ENCODE data around the gene DNAH1.
"Not testable (repeated sequence)": the region's sequence is repeated elsewhere in the genome, so short reads cannot be mapped to it uniquely, and the experiment has no call there.

DNAH1 gene

DNA sequence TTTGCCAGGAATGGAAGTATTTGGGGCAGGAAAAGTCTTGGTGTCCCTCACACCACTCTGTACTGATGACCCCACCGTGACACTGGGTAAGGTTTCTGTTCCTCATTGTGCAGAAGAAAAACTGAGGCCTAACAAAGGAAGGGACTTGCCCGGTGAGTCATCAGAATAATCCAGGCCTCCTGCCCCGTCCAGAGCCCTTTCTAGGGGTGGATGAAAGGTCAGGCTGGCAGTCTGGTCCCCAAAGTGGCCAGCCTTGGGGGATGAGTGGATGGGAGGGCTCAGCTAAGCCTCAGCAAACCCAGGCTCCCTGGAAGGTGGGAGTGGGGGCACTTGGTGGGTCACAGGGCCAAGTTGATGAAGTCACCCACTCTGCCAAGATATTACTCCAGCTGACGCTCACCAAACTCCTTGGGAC is 2.3 kb upstream of the DNAH1 start:
- no peak for DNase-seq

DNA sequence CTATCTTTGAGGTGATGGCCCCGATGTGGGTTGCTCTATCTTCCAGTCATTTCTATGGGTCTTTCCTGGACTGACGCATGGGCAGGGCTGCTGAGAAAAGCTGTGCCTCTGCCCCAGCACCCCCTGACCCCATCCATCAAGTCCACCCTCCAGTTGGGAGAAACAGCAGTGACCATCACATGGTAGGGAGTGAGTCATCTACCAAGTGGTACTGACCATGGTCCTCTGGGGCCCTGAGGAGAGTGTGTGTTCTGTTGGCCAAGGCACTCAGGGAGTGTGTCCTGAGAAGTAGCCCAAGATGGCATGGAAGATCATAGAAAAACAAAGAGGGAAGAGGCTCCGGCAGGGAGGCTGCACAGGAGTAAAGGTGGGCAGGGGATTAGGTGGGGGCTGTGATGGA is 1.6 kb upstream of the DNAH1 start:
- no peak for DNase-seq

DNA sequence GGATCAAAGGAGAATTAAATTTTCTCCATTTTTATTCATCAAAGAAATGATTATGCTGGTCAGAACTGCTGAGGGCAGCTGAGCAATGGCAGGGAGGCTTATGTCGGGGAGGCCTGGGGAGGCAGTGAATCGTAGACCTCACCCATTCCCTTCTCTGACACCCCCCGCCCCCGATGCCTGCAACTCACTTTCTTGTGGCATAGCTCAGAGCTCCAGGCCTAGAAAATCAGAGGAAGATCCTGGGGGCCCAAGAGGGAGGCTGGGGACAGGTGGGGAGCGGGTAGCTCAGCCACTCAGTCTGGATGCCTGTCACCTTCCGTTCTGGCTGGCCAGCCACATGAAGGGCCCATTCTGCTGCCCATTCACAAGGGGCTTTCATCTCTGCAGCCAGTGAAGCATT is 1.1 kb upstream of the DNAH1 start:
- no peak for DNase-seq

DNA sequence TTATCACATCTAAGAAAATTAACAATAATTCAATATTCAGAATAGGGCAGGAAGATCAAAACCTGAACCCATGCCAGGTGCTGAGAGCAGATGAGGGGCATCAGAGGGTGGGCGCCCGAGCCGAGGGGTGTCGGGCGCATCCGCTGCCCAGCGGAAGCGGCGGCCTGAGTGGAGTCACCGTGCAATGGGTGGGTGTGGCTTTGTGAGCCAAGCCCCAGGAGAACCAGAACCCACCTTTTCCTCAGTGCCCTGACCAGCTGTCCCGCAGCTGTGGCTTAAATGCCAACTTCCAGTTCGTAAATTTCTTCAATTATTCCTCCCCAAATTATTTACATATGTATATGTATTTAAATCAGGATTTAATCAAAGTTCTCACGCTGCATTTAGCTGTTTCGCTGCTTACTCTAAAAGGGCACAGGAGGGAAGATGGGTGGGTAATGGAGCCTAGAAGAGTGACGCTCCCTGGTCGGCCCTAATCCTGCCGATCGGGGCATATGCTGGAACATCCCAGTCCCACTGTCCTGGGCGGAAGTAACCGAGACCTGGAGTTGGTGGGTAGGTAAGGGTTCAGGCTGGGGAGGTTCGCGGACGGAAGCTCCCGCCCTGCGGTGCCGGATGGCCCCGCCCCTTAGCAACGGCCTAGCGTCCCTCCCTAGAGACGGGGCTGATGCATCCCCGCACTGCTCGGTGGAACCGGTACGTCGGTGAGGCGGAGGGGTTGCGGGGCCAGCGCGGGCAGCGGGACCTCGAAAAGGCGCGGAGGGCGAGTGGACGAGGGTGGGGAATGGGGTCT is 1.3 kb downstream of the DNAH1 start:
- peak; percentile 41 for DNase-seq

DNA sequence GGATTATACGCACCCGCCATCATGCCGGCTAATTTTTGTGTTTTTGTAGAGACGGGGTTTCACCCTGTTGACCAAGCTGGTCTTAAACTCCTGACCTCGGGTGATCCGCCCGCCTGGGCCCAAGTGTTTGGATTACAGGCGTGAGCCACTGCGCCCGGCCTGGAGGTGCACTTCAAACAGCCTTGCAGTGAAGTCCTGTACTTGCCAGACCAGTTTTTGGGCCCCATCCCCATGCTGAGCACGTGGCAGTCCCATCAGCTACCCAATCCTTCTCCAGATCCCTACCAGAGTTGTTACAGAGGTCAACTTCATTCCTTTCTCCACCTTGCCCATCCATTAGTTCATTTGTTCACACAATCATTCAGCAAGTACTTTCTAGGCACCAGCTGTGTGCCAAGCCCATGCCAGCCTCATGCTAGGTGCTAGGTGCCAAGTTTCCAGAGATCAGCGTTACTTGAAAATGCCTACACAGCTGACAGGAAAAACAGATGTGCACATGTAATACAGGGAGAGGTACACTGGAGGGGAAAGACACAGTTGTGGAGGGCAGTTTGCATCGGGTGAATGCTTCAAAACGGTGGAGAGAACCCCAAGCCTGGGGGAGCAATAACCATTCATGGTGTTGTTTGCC is 2.2 kb downstream of the DNAH1 start:
- no peak for DNase-seq

DNA sequence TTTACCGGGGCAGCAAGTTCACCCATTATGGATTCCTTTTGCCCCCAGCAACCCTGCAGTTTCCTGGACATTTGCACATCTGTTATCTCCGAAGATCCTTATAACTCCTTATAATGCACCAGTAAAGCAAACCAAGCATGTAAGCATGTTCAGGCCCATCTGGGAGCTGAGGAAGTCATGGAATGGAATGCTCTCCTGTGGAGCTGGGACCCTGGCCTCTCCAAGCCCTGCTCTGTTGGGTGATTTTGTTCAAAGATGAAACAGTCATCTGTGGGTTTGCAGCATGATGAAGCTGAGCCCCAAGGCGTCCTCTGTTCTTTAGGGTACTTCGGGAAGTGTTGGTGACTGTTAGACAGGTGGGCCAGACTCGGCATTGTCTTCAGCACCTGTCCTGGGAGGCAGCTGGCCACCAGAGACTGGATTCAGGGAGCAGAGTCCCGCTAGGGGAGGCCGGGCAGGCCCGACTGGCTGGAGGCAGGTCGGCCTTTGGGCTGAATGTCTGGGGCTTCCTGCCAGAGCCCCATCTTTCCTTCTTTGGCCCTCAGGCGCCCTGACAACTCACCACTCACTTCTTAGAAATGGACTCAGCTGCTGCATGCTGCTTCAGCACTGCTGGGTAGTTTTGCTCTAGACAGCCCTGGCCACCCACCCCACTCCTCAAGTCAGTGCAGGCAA is 3.9 kb downstream of the DNAH1 start:
- no peak for DNase-seq

DNA sequence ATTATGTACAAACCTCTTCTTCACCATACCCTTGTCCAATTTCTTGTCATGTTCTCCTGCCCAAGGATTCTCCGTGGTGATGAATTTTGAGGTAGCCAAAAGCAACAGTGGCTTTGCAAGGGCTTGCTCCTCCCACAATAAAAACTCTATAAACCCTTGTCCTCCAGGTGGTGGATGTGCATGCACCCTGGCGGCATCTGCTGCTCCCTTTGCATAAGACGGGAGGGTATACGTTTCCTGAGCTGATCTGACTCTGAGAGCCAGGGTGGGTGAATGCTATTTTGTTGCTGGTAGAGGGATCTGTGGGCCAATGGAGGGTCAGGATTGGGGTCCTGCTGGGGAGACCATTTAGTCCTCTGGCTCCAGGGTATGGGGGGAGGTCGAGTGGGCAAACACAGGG is 5.4 kb downstream of the DNAH1 start:
- no peak for DNase-seq

DNA sequence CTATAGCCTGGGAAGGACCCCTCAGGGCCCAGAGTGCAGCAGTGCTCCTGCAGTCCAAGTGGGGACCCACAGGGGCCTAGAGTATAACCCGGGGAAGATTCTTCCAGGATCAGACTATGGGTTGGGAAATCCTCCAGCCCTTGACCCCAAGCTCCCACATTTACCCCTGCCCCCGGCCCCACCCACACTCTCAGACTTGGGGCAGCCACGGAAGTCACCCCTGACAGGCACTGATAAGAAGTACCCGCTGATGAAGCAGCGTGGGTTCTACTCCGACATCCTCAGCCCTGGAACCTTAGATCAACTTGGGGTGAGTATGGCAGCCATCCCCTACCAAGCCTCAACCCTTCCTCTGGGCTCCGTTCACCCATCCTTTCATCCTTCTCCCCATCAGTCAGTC is 6.3 kb downstream of the DNAH1 start:
- DNase-seq = no peak

DNA sequence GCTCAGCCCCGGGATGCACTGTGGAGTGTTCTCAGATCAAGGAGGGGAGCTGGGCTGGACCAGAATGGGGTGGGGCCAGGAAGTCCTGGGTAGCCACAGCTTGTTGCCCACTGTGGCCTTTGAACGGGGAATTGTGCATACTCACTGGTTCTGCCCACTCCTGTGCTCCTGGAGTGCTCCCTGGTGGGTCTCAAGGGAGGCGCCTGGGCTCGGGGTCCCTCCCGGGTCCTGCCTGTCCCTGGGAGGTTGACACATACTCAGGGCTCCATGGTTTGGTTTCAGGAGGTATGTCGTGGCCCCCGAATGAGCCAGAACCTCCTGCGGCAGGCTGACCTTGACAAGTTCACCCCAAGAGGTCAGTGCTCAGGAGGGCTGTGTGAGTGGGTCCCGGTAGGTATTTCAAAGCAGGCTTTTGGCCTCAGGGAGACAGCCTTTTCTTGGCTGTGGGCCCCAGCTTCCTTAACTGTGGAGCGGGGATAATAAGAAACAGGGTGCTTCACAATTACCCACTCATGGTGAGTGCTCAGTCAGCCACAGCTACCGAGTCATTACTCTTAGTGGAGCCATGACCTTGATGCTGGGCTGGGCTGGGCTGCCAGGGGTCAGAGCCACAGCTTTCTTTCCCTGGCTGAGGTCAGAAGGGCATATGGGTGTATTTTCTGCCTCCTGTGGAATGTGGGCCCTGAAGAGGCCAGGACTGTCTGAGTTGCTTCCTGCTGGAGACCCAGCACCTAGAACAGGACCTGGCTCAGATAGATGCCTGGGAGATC is 7.6 kb downstream of the DNAH1 start:
- DNase-seq = no peak

DNA sequence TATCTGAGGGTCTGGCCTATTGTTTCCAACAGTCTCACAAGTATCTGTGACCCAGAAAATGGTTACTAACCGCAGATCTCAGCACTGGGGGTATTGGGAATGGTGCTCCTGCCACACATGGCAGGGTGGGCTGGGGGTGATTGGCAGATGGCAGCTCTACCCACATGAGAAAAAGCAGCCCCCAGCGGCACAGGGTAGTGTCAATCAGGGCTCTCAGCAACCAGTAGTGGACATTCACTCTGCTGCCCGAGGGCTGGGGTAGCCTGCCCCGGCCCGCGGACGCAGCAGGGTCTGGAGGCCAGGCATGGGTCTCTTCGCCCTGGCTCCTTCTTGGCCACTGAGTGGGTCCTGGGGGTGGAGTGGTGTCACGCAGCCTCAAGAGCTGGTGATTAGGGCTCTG is 8.6 kb downstream of the DNAH1 start:
- DNase-seq = no peak

DNA sequence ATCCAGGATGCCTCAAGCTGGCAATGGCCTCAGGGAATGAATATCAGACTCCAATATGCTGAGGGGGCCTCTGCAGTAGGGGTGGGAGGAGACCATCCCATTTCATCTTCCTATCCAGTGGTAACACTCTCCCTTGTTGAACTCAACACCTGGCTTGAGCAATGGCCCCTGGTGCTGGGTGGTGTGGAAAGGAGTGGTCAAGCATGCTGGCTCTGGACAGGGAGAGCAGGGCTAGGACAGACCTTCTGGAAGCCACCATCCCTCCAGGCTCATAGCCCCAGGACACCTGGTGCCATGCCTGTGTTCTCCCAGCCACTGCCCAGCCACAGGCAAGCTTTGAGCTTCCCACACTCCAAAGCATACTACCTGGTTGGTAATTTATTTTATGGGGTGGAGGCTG is 9.6 kb downstream of the DNAH1 start:
- no peak for DNase-seq

DNA sequence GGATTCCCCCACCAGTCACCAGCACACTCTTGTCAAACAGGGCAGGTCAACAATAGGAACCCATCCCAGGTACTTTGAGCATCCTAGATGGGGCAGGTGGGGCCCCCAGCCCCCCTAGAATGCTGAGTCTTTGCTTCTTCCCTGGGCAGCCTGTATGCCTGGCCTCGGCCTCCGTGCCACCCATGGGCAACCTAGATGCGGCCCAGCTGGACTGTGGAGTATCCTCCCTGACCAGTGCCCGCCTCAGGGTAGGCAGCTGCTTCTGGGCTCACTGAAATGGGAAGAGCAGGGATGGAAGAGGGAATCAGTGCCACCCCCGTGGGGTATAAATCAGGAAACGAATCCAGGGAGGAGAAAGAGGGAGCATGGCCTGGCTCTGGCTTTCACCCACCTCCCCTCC is 10.9 kb downstream of the DNAH1 start:
- no peak for DNase-seq

DNA sequence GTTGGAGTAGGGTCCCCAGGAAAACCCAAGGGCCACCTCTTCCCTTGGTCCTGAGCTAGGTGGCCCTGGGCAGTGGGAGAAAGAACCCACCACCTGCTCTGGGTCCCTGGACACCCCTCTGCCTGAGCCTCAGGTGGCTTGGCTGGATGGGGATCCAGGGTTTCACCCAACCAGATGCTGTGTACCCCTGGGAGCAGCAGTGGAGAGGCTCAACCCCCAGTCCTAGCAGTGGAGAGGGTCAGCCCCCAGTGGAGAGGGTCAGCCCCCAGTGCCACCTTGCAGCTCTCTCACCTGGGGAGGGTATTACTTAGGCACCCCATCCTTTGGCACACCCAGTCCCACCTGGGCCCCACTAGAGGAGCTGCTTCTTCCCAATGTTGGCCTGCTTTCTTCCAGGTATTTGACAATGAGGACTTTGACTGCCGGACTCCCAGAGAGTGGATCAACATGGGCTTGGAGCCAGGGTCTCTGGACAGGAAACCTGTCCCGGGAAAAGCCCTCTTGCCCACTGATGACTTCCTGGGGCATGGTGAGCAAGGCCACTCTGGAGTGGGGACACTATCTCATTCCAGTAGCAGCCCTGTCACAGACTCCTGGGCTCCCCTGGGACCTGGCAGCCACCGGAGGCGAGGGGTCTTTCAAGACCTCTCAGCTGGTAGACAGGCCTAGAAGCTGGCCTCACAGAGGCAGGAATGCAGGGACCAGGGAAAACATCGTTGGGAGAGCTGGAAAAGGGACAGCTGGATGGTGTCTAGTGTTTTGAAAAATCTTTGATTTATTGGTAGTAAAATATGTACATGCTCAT is 11.6 kb downstream of the DNAH1 start:
- no peak for DNase-seq

DNA sequence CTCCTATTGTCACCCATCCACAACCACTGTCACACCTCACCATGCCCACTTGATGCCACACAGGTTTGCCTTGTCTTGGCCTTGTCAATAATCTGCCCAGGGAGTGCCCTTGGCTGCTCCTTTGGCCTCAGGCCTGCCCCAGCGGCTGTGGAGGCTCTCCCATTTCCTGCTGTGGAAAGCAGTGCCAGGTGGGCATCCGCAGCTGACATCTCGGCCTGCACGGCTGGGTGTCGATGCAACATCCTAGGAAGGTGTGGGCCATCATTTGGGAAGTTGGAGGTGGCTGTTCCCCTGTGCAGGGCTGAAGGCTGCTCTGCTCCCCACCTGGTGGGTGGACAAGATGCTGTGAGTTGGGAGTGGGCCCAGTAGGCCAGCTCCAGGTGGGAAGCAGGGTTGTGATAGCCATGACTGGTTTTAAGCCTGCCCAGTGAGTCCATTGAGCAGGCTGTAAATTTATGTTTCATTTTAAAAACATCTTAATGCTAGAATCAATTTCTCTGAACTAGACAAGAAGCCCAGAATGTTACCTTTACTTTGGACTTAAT is 12.5 kb downstream of the DNAH1 start:
- no peak for DNase-seq

DNA sequence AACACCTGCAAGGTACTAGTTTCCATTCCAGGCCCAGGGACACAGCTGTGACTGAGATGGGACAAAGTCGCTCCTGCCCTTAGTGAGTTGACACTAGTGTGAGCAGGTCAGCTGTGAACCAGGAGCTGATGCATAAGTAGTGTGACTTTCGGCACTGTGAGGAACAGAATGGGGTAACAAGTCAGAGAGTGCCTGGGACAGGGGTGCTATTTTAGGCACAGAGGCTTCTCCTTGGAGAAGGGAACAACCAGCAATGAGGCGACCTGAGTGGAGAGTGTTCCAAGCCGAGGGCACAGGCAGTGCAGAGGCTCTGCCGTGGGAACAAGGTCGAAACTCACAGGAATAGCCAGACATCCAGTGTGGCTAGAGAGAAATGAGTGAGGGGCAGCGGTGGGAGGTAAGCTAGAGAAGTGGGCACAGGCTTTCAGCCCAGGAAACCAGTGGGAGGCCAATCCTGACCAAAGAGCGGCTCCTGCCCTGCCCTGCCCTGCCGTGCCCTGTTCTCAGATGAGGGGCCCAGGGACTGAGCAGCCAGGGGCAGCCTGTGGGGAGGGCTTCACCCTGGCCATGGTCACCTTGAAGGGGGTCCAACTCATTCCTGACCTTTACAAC is 14.2 kb downstream of the DNAH1 start:
- no peak for DNase-seq

DNA sequence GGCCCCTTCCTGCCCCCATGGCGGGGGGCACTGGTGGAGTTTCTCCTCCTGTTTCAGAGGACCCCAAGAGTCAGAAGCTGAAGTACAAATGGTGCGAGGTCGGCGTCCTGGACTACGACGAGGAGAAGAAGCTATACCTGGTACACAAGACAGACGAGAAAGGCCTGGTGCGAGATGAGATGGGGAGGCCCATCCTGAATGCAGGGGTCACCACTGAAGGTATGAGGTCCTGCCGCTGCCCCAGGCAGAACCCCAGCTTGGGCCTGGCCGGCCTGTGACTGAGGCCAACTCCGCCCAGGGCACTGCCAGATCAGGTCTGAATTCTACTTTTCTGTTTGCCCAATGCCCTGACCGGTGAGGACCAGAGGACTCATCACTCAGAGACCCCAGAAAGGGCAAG is 15.0 kb downstream of the DNAH1 start:
- DNase-seq = no peak

DNA sequence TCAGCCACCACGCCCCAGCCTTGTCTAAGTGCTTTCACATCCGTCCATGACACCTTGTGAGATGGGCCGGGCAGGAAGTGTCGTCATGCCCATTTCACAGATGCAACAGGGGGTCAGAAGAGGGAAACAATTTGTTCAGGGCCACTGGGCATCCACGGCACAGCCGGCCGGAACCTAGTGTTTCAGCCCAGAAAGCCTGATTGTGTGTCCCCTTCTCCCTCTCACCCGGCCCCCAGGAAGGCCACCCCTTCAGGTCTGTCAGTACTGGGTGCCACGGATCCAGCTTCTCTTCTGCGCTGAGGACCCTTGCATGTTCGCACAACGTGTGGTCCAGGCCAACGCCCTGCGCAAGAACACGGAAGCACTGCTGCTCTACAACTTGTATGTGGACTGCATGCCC is 15.8 kb downstream of the DNAH1 start:
- DNase-seq = no peak

DNA sequence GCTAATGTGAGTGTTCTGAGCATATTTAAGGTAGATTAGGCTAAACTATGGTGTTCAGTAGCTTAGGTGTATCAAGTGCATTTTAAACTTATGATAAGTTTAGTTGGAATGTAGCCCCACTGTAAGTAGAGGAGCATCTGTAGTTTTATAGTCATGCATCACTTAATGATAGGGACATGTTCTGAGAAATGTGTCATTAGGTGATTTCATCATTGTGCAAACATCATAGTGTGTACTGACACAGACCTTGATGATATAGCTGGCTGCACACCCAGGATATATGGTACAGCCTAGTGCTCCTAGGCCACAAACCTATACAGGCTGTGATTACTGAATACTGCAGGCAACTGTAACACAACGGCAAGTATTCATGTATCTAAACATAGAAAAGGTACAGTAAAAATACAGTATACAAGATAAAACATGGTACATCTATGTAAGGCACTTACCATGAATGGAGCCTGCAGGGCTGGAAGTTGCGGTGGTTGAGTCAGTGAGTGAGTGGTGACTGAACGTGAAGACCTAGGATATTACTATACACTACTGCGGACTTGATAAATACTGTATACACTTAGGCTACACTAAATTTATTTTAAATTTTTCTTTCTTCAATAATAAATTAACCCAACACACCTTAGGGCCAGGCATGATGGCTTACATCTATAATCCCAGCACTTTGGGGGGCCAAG is 17.9 kb downstream of the DNAH1 start:
- DNase-seq = no peak

DNA sequence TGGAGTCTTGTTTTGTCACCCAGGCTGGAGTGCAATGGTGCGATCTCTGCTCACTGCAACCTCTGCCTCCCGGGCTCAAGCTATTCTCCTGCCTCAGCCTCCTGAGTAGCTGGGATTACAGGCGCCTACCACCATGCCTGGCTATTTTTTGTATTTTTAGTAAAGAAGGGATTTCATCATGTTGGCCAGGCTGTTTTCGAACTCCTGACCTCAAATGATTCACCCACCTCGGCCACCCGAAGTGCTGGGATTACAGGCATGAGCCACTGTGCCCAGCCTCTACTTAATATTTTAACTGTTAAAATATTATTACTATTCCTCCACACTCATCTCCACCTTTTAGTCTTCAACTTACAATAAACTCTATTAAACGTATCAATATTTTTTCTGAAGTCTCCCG is 22.0 kb downstream of the DNAH1 start:
- DNase-seq = not testable (repeated sequence)

DNA sequence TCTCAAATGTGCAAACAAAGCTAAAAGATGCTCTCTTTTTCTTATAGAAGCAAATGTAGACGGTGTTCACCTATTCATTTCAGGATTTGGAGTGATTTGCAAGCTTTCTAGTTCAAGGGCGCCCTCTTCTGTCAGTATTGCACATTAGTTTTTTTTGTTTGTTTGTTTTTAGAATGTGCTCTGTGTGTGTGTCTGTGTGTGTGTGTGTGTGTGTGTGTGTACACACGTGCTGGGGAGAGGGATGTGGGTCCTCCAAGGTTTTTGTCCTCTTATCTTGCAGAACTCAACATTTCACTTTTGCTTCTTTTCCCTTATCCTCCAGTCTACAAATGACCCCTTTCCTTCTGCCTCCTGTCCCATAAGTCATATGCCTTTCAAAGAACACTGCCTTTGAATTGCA is 23.5 kb downstream of the DNAH1 start:
- DNase-seq = peak; percentile 50

DNA sequence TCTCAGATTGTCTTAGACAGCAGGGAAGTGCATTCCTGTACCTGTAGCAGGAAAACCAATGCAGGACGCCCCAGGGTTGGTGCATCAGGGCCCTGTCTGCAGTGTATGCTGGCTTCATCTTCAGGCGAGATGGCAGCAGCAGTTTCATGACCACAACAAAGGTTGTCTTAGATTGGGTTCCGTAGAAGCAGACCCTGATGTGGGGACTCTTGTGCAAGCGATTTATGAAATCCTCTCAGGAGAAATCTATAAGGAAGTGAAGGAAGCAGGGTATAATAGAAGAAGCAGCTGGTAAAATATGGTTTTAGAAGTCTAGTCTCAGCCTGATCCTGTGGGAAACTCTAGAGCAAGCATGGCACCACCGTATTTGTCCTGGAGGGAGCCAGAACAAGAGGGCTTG is 25.0 kb downstream of the DNAH1 start:
- no peak for DNase-seq

Data from NCI-H510A treated with DMSO at 0.1 percent for 48 hours (cell line).